ENCODE results near the gene HSF2BP.

HSF2BP gene

DNA sequence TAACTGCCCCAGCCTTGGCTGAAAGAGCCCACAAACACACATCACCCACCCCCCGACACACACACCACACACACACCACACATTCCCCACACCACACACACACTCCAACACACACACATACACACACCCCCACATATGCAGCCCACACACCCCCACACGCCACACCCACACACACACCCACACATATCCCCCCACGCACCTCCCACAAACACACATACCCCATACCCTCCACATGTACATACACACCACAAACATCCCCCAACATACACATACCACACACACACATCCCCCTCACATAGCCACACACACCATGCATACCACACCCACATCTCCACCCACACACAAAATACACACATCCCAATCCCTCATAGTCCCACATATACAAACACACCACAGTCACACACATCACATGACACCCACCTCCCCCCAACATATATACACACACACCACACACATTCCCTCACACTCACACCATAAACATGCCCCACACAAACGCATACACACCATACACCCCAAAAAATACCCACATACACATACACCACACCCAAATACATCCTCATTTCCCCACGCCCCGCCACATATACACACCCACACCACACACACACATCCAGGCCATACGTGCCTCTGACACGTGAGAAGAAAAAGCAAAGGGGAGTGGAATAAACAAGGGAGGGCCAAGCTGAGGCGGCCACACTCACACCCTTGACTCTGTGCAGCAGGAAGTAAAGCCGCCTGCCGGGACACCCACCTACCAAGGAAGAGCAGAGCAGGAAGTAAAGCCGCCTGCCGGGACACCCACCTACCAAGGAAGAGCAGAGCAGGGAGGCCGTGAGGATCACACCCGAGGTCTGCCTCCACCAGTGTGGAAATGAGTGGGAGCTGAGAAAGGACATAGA lies 53.7 kb downstream of the HSF2BP start:
- in situ Hi-C loops (cut with HindIII; ENCODE audit: low sequenced_read_pairs): no loop called here
- H3K4me3 ChIP-seq (ENCODE audit: low read depth, low read length): no peak overlapping the region
- DNase-seq (ENCODE audit: low read depth): no peak
- TF ChIP-seq, protein P1, sequence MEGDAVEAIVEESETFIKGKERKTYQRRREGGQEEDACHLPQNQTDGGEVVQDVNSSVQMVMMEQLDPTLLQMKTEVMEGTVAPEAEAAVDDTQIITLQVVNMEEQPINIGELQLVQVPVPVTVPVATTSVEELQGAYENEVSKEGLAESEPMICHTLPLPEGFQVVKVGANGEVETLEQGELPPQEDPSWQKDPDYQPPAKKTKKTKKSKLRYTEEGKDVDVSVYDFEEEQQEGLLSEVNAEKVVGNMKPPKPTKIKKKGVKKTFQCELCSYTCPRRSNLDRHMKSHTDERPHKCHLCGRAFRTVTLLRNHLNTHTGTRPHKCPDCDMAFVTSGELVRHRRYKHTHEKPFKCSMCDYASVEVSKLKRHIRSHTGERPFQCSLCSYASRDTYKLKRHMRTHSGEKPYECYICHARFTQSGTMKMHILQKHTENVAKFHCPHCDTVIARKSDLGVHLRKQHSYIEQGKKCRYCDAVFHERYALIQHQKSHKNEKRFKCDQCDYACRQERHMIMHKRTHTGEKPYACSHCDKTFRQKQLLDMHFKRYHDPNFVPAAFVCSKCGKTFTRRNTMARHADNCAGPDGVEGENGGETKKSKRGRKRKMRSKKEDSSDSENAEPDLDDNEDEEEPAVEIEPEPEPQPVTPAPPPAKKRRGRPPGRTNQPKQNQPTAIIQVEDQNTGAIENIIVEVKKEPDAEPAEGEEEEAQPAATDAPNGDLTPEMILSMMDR (IDR thresholded peaks at IDR 0.05; ENCODE audit: low read depth, low read length, missing control alignments): no peak

DNA sequence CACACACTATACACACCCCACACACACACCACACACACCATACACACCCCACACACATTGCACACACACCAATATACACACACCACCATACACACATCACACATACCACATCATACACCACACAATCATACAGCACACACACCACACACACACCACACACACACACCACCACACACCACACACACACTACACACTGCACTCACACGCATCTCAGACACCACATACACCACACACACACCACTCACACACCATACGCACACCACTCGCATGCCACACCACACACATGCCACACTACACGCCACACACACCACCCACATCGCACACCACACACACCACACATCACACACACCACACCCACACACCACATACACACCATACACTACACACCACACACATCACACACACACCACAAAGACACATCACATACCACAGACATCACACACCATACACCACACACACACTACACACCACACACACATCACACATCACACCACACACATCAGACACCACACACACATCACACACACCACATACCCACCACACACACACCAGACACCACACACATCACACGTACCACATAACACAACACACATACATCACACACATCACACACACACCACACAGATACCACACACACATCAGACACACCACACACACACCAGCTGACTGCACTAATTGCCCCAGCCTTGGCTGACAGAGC lies 54.6 kb downstream of the HSF2BP start:
- no peak for DNase-seq (ENCODE audit: low read depth)
- in situ Hi-C loops (cut with HindIII; ENCODE audit: low sequenced_read_pairs): no loop called here
- TF ChIP-seq, protein P1 (IDR thresholded peaks at IDR 0.05; ENCODE audit: low read depth, low read length, missing control alignments): no peak
- no peak overlapping the region for H3K4me3 ChIP-seq (ENCODE audit: low read depth, low read length)

DNA sequence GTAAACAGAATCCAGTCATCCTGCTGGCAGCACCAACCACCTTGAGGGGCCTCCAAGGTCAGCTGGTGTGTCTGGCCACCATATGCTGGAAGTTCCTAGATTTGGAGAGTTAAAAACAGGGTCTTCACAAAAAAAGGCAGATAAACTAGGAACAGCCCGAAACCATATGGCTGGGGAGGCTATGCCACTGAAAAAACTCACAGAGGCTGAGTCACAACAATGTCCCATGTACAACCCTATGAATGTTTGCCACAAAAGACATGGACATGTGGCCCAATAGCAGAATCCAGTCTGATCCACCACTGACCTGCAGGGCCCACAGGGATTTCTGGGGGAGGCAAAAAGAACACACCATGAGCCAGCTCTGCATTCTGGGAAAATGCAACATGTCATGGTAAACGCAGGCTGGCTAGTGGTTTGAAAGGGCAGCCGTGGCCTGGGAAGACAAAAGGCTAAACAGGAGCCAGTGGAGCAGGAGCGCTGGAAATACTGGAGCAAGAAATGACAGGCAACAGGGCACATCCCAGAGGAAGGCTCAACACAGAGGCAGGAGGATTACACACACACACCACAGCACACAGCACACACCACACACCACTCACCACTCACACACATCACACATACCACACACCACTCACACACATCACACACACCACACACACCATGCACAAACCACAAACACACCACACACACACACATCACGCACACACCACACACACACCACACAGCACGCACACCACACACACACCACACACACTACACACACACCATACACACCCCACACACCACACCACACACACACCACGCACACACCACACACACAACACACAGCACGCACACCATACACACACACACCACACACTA lies 55.4 kb downstream of the HSF2BP start:
- DNase-seq (ENCODE audit: low read depth): no peak
- TF ChIP-seq, protein P1 (IDR thresholded peaks at IDR 0.05; ENCODE audit: low read depth, low read length, missing control alignments): no peak
- H3K4me3 ChIP-seq (ENCODE audit: low read depth, low read length): no peak overlapping the region
- in situ Hi-C loops (cut with HindIII; ENCODE audit: low sequenced_read_pairs): no loop called here

DNA sequence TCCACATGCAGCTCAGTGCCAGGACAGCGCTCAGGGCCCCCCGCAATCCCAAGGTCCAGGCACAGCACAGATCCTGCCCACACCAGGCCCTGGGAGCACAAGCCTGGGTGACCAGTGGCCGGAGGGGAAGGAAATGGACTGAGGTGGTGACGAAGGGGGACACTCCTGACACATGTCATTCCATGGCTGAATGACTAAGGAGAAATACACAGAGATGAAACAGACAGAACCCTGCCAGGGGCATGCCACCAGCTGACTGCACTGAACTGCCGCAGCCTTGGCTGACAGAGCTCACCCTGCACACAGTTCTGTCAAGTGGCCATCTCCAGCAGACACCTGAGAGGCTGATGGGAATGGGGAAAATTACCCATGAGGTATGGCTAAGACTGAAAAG lies 56.1 kb downstream of the HSF2BP start:
- in situ Hi-C loops (cut with HindIII; ENCODE audit: low sequenced_read_pairs): no loop called here
- TF ChIP-seq, protein P1 (IDR thresholded peaks at IDR 0.05; ENCODE audit: low read depth, low read length, missing control alignments): no peak
- DNase-seq (ENCODE audit: low read depth): no peak
- no peak overlapping the region for H3K4me3 ChIP-seq (ENCODE audit: low read depth, low read length)

DNA sequence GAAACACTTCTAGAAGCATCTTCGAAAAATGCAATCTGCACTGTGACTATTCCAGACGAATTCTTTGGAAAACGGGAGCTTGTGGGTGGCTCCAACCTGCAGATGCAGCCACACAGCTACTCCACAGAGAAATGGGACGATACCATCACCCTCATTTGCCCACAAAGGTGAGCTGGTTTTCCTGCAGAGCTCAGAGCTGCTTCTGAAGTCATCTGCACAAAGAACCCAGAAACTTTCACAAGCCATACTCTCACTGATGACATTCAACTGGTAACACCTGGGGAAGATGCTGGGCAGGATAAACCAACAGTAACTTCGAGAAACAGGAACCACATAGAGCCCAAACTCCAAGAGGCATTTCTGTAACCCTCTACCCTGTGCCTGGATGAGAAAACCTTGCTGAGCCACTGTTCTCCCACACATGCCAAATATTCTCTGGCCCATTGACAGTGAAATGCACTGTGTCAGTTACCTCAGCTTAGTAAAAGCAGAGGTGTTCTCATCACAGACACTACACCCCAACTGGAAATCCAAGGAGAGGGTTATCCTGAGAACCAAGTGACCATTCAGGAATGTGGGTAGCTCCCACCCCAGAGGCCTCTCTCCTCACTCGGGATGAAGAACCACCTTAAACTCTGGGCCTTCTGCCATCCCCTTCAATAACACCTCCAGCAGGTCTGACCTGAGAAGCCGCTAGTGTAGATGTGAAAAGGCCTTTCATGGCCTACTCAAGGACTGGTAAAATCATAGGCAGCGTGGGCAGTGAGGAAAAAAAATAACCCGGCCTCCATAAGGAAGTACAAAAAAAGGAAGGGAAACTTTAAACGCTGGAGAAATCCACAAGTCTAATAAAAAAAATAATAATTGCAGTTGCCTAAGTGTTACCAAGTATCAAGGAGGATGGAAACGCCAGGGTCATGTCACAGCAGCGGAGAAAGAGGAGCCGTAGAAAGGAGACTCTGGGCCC lies 56.7 kb downstream of the HSF2BP start:
- DNase-seq (ENCODE audit: low read depth): no peak
- H3K4me3 ChIP-seq (ENCODE audit: low read depth, low read length): no peak overlapping the region
- TF ChIP-seq, protein P1 (IDR thresholded peaks at IDR 0.05; ENCODE audit: low read depth, low read length, missing control alignments): no peak
- in situ Hi-C loops (cut with HindIII; ENCODE audit: low sequenced_read_pairs): no loop called here

All from astrocyte of the cerebellum (primary cell).